Raji (cell line): ENCODE results near the gene POLR2B.
A peak's percentile ranks its signal among the peaks of the same experiment; 100 is the strongest.

Source experiments
- POLR2A ChIP-seq: IDR thresholded peaks from 2 replicates; pipeline ENCODE4 v1.6.1; 2011; ENCODE audit warnings: low read depth, low read length, control low read depth; ENCODE audit not compliant: insufficient read depth

The POLR2B gene

GRCh38 chr4:56978750-56979303 is at the start of gene POLR2B:
Gene POLR2B, plus strand, starts transcription at chr4:56978896. Its CDS starts 90 bp downstream, at chr4:56978986.
- TF ChIP-seq POLR2A = peak; percentile 93

GRCh38 chr4:56930638-56931037 is 48.1 kb upstream of the POLR2B start:
- no peak for TF ChIP-seq POLR2A

- TF ChIP-seq POLR2A = no peak
Observed at GRCh38 chr4:56931924-56932323, 46.8 kb upstream of the POLR2B start.

GRCh38 chr4:56937262-56937661 is 41.4 kb upstream of the POLR2B start:
- TF ChIP-seq POLR2A = no peak

GRCh38 chr4:56940403-56940802 is 38.3 kb upstream of the POLR2B start:
- no peak for TF ChIP-seq POLR2A

- TF ChIP-seq POLR2A = no peak
Observed at GRCh38 chr4:56940971-56941370, 37.7 kb upstream of the POLR2B start.

- TF ChIP-seq POLR2A = no peak
Observed at GRCh38 chr4:56941403-56941802, 37.3 kb upstream of the POLR2B start.

- TF ChIP-seq POLR2A = no peak
Observed at GRCh38 chr4:56953680-56954520, 24.8 kb upstream of the POLR2B start.

- no peak for TF ChIP-seq POLR2A
Observed at GRCh38 chr4:56958111-56958517, 20.6 kb upstream of the POLR2B start.

- TF ChIP-seq POLR2A = no peak
Observed at GRCh38 chr4:56959100-56959499, 19.6 kb upstream of the POLR2B start.

- TF ChIP-seq POLR2A = no peak
Observed at GRCh38 chr4:56961107-56961500, 17.6 kb upstream of the POLR2B start.

GRCh38 chr4:56971383-56971782 is 7.3 kb upstream of the POLR2B start:
- no peak for TF ChIP-seq POLR2A

GRCh38 chr4:56972389-56972788 is 6.3 kb upstream of the POLR2B start:
- TF ChIP-seq POLR2A = no peak

- TF ChIP-seq POLR2A = no peak
Observed at GRCh38 chr4:56972809-56973208, 5.9 kb upstream of the POLR2B start.

GRCh38 chr4:56973336-56973735 is 5.4 kb upstream of the POLR2B start:
- TF ChIP-seq POLR2A = no peak

GRCh38 chr4:56976283-56976836 is 2.3 kb upstream of the POLR2B start:
- TF ChIP-seq POLR2A = no peak

GRCh38 chr4:56976837-56977320 is 1.8 kb upstream of the POLR2B start:
- TF ChIP-seq POLR2A = no peak
